HCT116 (cell line): ENCODE results near the gene EARS2. TPM values are rescaled to one million over a fixed set of nuclear protein-coding genes. Genes with fewer than 3 reads are reported as not detected.

Source experiments
- ATAC-seq: fragments of 200-7000 bp; cut with Tn5 transposase; 2 replicates; pipeline ENCODE4 v1.9.1; 2020; ENCODE audit warnings: mild to moderate bottlenecking, moderate library complexity
- BruUV-seq: library from RNA; stranded (reverse); fragments of 400-500 nt; replicated peaks from 2 replicates; lab custom pipeline; 2021; lab: Mats Ljungman, UMichigan
- CTCF ChIA-PET: fragments of 300-600 bp; sonication (Branson Sonifier 250); formaldehyde crosslinking; loops from one replicate; lab custom pipeline; 2021; ENCODE audit warnings: antibody characterized with exemption; lab: Charles Lee
- POLR2A ChIA-PET: fragments of 300-600, 350-600 bp; sonication (Branson Sonifier 250); formaldehyde crosslinking; loops from one replicate; lab custom pipeline; 2021; ENCODE audit warnings: antibody characterized with exemption; lab: Charles Lee
- RAD21 ChIA-PET, 2 experiments: fragments of 300-600 bp; sonication (Branson Sonifier 250); formaldehyde crosslinking; loops; one replicate each; lab custom pipeline; 2023; ENCODE audit warnings: low total read pairs in 2 of 2; ENCODE audit not compliant: uncharacterized antibody in 2 of 2, unreplicated experiment in 2 of 2, low non-redundant PET in 1 of 2; lab: Charles Lee
- DNase-seq: peaks from one replicate; pipeline ENCODE4 v3.0.0-alpha.2; 2010; ENCODE audit warnings: low read depth, low spot score
- H2AFZ ChIP-seq: fragments of 200-600 bp; shearing (Covaris generic), sonication (generic); 2 replicates; pipeline ENCODE4 v1.6.1; 2017; ENCODE audit warnings: low read depth, mixed run types, mixed read lengths, antibody characterized with exemption, low read length; ENCODE audit not compliant: poor library complexity, severe bottlenecking
- H3K27ac ChIP-seq: 2 replicates; pipeline ENCODE4 v1.5.1; 2012; ENCODE audit warnings: low read depth, low read length
- H3K27me3 ChIP-seq: fragments of 200-600 bp; sonication (generic); 2 replicates; pipeline ENCODE4 v1.6.1; 2016; ENCODE audit warnings: mixed run types, low read length, mixed read lengths; ENCODE audit not compliant: insufficient read depth
- H3K36me3 ChIP-seq, 2 experiments: fragments of 200-500 bp in 1 of 2; fragments of 200-600 bp in 1 of 2; sonication (Bioruptor generic) in 1 of 2; sonication (generic) in 1 of 2; 2 replicates each; pipeline versions ENCODE4 v1.5.1 to v1.6.1; 2014 to 2016; ENCODE audit warnings: low read length in 2 of 2, inconsistent platforms in 1 of 2, mixed read lengths in 1 of 2, mixed run types in 1 of 2; ENCODE audit not compliant: insufficient read depth in 2 of 2, control insufficient read depth in 1 of 2
- H3K4me1 ChIP-seq, 2 experiments: fragments of 200-600 bp in 1 of 2; sonication (generic) in 1 of 2; 2 replicates each; pipeline versions ENCODE4 v1.5.1 to v1.6.1; 2012 to 2017; ENCODE audit warnings: low read length in 2 of 2, inconsistent platforms in 1 of 2, mild to moderate bottlenecking in 1 of 2, mixed read lengths in 1 of 2, mixed run types in 1 of 2, moderate library complexity in 1 of 2; ENCODE audit not compliant: insufficient read depth in 2 of 2, control insufficient read depth in 1 of 2
- H3K4me2 ChIP-seq: fragments of 200-600 bp; sonication (generic); 2 replicates; pipeline ENCODE4 v1.6.1; 2017; ENCODE audit warnings: mixed run types, low read length, mixed read lengths
- H3K4me3 ChIP-seq, 2 experiments: fragments of 200-600 bp in 1 of 2; sonication (generic) in 1 of 2; replicated peaks in 1 of 2; 2 replicates each; pipeline ENCODE4 v1.5.1; 2011 to 2016; ENCODE audit warnings: low read length in 2 of 2, control low read depth in 1 of 2, low read depth in 1 of 2, mild to moderate bottlenecking in 1 of 2, mixed read lengths in 1 of 2, mixed run types in 1 of 2
- H3K79me2 ChIP-seq: fragments of 200-600 bp; sonication (generic); 2 replicates; pipeline ENCODE4 v1.6.1; 2017; ENCODE audit warnings: mild to moderate bottlenecking, mixed run types, low read length, moderate library complexity, mixed read lengths; ENCODE audit not compliant: insufficient read depth
- H3K9ac ChIP-seq: fragments of 200-600 bp; sonication (generic); 2 replicates; pipeline ENCODE4 v1.6.1; 2016; ENCODE audit warnings: low read length, mixed read lengths
- H3K9me2 ChIP-seq: fragments of 200-600 bp; sonication (generic), shearing (Covaris generic); 2 replicates; pipeline ENCODE4 v1.6.1; 2017; ENCODE audit warnings: mixed run types, mild to moderate bottlenecking, moderate library complexity; ENCODE audit not compliant: insufficient read depth
- H3K9me3 ChIP-seq, 2 experiments: fragments of 200-500 bp in 1 of 2; fragments of 200-600 bp in 1 of 2; sonication (Bioruptor generic) in 1 of 2; sonication (generic) in 1 of 2; 2 replicates each; pipeline ENCODE4 v1.6.1; 2014 to 2017; ENCODE audit warnings: low read length in 2 of 2, mixed read lengths in 2 of 2, inconsistent platforms in 1 of 2, low read depth in 1 of 2, mild to moderate bottlenecking in 1 of 2, mixed run types in 1 of 2, moderate library complexity in 1 of 2; ENCODE audit not compliant: control insufficient read depth in 1 of 2, insufficient read depth in 1 of 2
- H4K20me1 ChIP-seq: fragments of 200-600 bp; sonication (generic), shearing (Covaris generic); 2 replicates; pipeline ENCODE4 v1.6.1; 2017; ENCODE audit warnings: mixed run types, mild to moderate bottlenecking, moderate library complexity; ENCODE audit not compliant: insufficient read depth
- EGR1 ChIP-seq: IDR thresholded peaks from 2 replicates; pipeline ENCODE4 v1.6.1; 2012; ENCODE audit warnings: low read depth
- POLR2A ChIP-seq: IDR thresholded peaks from 2 replicates; pipeline ENCODE4 v1.7.0; 2011; ENCODE audit warnings: borderline replicate concordance; ENCODE audit not compliant: insufficient read depth, insufficient read length; ENCODE audit errors: extremely low read depth
- SIN3A ChIP-seq: IDR thresholded peaks from 2 replicates; pipeline ENCODE4 v1.6.1; 2012; ENCODE audit warnings: low read depth
- SRF ChIP-seq: IDR thresholded peaks from 2 replicates; pipeline ENCODE4 v1.6.1; 2012; ENCODE audit warnings: low read depth
- intact Hi-C: fragments of 100-400 bp; cut with micrococcal nuclease; formaldehyde crosslinking; loops from 2 replicates; pipeline ENCODE4 v1.10.0; 2022
- total RNA-seq: library from RNA; stranded (reverse); gene quantifications from one replicate; pipeline ENCODE4 v1.2.1, GENCODE V29; 2021; ENCODE audit not compliant: unreplicated experiment
- TF ChIP-seq, protein P1 (sequence below): IDR thresholded peaks from 2 replicates; pipeline ENCODE4 v1.6.1; 2012
- TF ChIP-seq, protein P2 (sequence below): IDR thresholded peaks from 2 replicates; pipeline ENCODE4 v1.6.1; 2012
- TF ChIP-seq, protein P3 (sequence below): IDR thresholded peaks from 2 replicates; pipeline ENCODE4 v1.6.1; 2011; ENCODE audit warnings: mild to moderate bottlenecking, low read length, moderate library complexity; ENCODE audit not compliant: insufficient replicate concordance; ENCODE audit errors: extremely low read depth
- TF ChIP-seq, protein P4 (sequence below): IDR thresholded peaks from 2 replicates; pipeline ENCODE4 v1.6.1; 2012; ENCODE audit warnings: low read depth

EARS2 gene
- total RNA-seq, 1 experiment from 2014 or later = 35.6 TPM

DNA sequence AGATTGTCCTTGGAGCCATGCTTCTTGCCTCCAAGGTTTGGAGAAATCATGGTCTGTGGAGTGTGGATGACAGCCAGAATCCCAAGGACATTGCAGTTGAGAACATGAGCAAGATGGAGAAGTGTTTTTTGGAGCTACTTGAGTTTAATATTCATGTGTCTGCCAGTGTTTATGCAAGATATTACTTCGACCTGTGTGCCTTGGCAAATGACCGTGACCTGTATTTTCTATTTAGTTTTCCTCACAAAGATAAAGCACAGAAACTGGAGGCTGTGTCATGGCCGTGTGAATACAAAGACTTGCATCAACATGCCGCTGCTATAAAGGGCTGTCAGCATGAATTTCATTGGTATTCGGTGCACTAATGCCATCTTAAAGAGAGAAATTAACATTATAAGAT lies 55.9 kb downstream of the EARS2 start:
- TF ChIP-seq, protein P1, sequence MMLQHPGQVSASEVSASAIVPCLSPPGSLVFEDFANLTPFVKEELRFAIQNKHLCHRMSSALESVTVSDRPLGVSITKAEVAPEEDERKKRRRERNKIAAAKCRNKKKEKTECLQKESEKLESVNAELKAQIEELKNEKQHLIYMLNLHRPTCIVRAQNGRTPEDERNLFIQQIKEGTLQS = no peak
- TF ChIP-seq, protein P2, sequence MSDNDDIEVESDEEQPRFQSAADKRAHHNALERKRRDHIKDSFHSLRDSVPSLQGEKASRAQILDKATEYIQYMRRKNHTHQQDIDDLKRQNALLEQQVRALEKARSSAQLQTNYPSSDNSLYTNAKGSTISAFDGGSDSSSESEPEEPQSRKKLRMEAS = no peak
- TF ChIP-seq POLR2A (no peak), SIN3A (no peak), SRF (no peak), EGR1 (no peak)
- TF ChIP-seq, protein P3, sequence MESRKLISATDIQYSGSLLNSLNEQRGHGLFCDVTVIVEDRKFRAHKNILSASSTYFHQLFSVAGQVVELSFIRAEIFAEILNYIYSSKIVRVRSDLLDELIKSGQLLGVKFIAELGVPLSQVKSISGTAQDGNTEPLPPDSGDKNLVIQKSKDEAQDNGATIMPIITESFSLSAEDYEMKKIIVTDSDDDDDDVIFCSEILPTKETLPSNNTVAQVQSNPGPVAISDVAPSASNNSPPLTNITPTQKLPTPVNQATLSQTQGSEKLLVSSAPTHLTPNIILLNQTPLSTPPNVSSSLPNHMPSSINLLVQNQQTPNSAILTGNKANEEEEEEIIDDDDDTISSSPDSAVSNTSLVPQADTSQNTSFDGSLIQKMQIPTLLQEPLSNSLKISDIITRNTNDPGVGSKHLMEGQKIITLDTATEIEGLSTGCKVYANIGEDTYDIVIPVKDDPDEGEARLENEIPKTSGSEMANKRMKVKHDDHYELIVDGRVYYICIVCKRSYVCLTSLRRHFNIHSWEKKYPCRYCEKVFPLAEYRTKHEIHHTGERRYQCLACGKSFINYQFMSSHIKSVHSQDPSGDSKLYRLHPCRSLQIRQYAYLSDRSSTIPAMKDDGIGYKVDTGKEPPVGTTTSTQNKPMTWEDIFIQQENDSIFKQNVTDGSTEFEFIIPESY = no peak
- TF ChIP-seq, protein P4, sequence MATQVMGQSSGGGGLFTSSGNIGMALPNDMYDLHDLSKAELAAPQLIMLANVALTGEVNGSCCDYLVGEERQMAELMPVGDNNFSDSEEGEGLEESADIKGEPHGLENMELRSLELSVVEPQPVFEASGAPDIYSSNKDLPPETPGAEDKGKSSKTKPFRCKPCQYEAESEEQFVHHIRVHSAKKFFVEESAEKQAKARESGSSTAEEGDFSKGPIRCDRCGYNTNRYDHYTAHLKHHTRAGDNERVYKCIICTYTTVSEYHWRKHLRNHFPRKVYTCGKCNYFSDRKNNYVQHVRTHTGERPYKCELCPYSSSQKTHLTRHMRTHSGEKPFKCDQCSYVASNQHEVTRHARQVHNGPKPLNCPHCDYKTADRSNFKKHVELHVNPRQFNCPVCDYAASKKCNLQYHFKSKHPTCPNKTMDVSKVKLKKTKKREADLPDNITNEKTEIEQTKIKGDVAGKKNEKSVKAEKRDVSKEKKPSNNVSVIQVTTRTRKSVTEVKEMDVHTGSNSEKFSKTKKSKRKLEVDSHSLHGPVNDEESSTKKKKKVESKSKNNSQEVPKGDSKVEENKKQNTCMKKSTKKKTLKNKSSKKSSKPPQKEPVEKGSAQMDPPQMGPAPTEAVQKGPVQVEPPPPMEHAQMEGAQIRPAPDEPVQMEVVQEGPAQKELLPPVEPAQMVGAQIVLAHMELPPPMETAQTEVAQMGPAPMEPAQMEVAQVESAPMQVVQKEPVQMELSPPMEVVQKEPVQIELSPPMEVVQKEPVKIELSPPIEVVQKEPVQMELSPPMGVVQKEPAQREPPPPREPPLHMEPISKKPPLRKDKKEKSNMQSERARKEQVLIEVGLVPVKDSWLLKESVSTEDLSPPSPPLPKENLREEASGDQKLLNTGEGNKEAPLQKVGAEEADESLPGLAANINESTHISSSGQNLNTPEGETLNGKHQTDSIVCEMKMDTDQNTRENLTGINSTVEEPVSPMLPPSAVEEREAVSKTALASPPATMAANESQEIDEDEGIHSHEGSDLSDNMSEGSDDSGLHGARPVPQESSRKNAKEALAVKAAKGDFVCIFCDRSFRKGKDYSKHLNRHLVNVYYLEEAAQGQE = no peak
- ChIA-PET RAD21 (no interaction called here), POLR2A (no interaction called here), CTCF (no interaction called here)
- no TSS peak for BruUV-seq
- intact Hi-C loops = no loop called here
- ATAC-seq (no peak), DNase-seq (no peak)
- Histone ChIP-seq H3K27ac (no peak overlapping the region), H4K20me1 (peaks cover 48% of the 10 kb centered on the region), H3K36me3 (peaks cover 0 to 7% of the 10 kb centered on the region in 2 experiments; a peak in 1 of 4 replicates), H3K9me3 (no peaks in the 10 kb centered on the region), H3K9me2 (no peaks in the 10 kb centered on the region), H3K27me3 (no peaks in the 10 kb centered on the region), H2AFZ (no peak overlapping the region), H3K4me2 (no peak overlapping the region), H3K4me3 (no peak overlapping the region), H3K4me1 (peaks cover 19 to 44% of the 10 kb centered on the region in 2 experiments), H3K9ac (no peak overlapping the region), H3K79me2 (peaks cover 98% of the 10 kb centered on the region)
